Trophoblast cell (in vitro differentiated cells and primary cell): ENCODE results near the gene DYNLT1.
"Not testable (repeated sequence)": the region's sequence is repeated elsewhere in the genome, so short reads cannot be mapped to it uniquely, and the experiment has no call there.

ENCODE experiments used
- DNase-seq, 2 donors: peaks; one replicate each; pipeline ENCODE4 v3.0.0-alpha.2; 2016
- H2AFZ ChIP-seq: 2 replicates; pipeline ENCODE4 v1.6.1; 2013; ENCODE audit warnings: low read length, moderate library complexity, mild to moderate bottlenecking; ENCODE audit not compliant: insufficient read depth, poor library complexity
- H2AK5ac ChIP-seq: 2 replicates; pipeline ENCODE4 v1.6.1; 2013; ENCODE audit warnings: mild to moderate bottlenecking, low read length
- H2BK120ac ChIP-seq: 2 replicates; pipeline ENCODE4 v1.6.1; 2013; ENCODE audit warnings: low read length, mild to moderate bottlenecking, moderate library complexity; ENCODE audit not compliant: insufficient read depth, poor library complexity
- H2BK12ac ChIP-seq: 2 replicates; pipeline ENCODE4 v1.6.1; 2013; ENCODE audit warnings: mild to moderate bottlenecking, low read length, moderate library complexity
- H2BK5ac ChIP-seq: 2 replicates; pipeline ENCODE4 v1.6.1; 2013; ENCODE audit warnings: low read length, low read depth, moderate library complexity, mild to moderate bottlenecking; ENCODE audit not compliant: poor library complexity
- H3K14ac ChIP-seq: 2 replicates; pipeline ENCODE4 v1.6.1; 2013; ENCODE audit warnings: mild to moderate bottlenecking, low read length
- H3K18ac ChIP-seq: 2 replicates; pipeline ENCODE4 v1.6.1; 2013; ENCODE audit warnings: mild to moderate bottlenecking, low read length
- H3K23ac ChIP-seq: 2 replicates; pipeline ENCODE4 v1.6.1; 2013; ENCODE audit warnings: low read length
- H3K27ac ChIP-seq: 2 replicates; pipeline ENCODE4 v1.5.1; 2013; ENCODE audit warnings: low read depth, mild to moderate bottlenecking, inconsistent platforms, low read length, moderate library complexity
- H3K27me3 ChIP-seq: 2 replicates; pipeline ENCODE4 v1.6.1; 2013; ENCODE audit warnings: inconsistent platforms, mild to moderate bottlenecking, low read length, moderate library complexity; ENCODE audit not compliant: insufficient read depth
- H3K36me3 ChIP-seq, 2 experiments: 1 replicate in 1 of 2; 2 replicates in 1 of 2; pipeline ENCODE4 v1.6.1; 2013; ENCODE audit warnings: low read length in 2 of 2, mild to moderate bottlenecking in 2 of 2, moderate library complexity in 1 of 2; ENCODE audit not compliant: insufficient read depth in 2 of 2, control insufficient read depth in 1 of 2
- H3K4ac ChIP-seq: 2 replicates; pipeline ENCODE4 v1.6.1; 2013; ENCODE audit warnings: low read depth, mild to moderate bottlenecking, low read length, moderate library complexity
- H3K4me1 ChIP-seq, 2 experiments: 1 replicate in 1 of 2; 2 replicates in 1 of 2; pipeline ENCODE4 v1.6.1; 2013; ENCODE audit warnings: low read length in 2 of 2, mild to moderate bottlenecking in 2 of 2, moderate library complexity in 1 of 2; ENCODE audit not compliant: insufficient read depth in 2 of 2, control insufficient read depth in 1 of 2
- H3K4me2 ChIP-seq: 2 replicates; pipeline ENCODE4 v1.6.1; 2013; ENCODE audit warnings: inconsistent platforms, mild to moderate bottlenecking, low read length, moderate library complexity
- H3K4me3 ChIP-seq: 2 replicates; pipeline ENCODE4 v1.5.1; 2013; ENCODE audit warnings: mild to moderate bottlenecking, low read depth, low read length, inconsistent platforms
- H3K79me1 ChIP-seq: one replicate; pipeline ENCODE4 v1.6.1; 2013; ENCODE audit warnings: low read length
- H3K79me2 ChIP-seq: 2 replicates; pipeline ENCODE4 v1.6.1; 2013; ENCODE audit warnings: low read length, mild to moderate bottlenecking; ENCODE audit not compliant: control insufficient read depth, insufficient read depth, poor library complexity
- H3K9ac ChIP-seq: 2 replicates; pipeline ENCODE4 v1.6.1; 2013; ENCODE audit warnings: mild to moderate bottlenecking, low read length
- H3K9me3 ChIP-seq: 2 replicates; pipeline ENCODE4 v1.6.1; 2013; ENCODE audit warnings: low read depth, mild to moderate bottlenecking, control low read depth, inconsistent platforms, low read length; ENCODE audit not compliant: insufficient read depth
- H4K12ac ChIP-seq: 2 replicates; pipeline ENCODE4 v1.6.1; 2013; ENCODE audit warnings: low read depth, mild to moderate bottlenecking, low read length, moderate library complexity
- H4K8ac ChIP-seq: 2 replicates; pipeline ENCODE4 v1.6.1; 2013; ENCODE audit warnings: low read depth, mild to moderate bottlenecking, low read length, moderate library complexity
- H4K91ac ChIP-seq: one replicate; pipeline ENCODE4 v1.6.1; 2013; ENCODE audit warnings: low read depth, mild to moderate bottlenecking, low read length, moderate library complexity
- WGBS: extraction: QIAGEN DNeasy Blood & Tissue Kit; methylation state at CpG from one replicate; pipeline ENCODE4 v1.1.7; 2013; ENCODE audit warnings: missing lambda C conversion rate; ENCODE audit not compliant: insufficient read length, insufficient coverage; ENCODE audit errors: extremely low coverage; 5-methylcytosine and 5-hydroxymethylcytosine counted together

DYNLT1 gene

GRCh38 chr6:158608221-158608620, 36.3 kb downstream of the DYNLT1 start:
- Histone ChIP-seq H3K4me1 (peaks cover 21 to 29% of the 10 kb centered on the region in 2 experiments), H3K79me2 (peaks cover 3% of the 10 kb centered on the region)

DNA sequence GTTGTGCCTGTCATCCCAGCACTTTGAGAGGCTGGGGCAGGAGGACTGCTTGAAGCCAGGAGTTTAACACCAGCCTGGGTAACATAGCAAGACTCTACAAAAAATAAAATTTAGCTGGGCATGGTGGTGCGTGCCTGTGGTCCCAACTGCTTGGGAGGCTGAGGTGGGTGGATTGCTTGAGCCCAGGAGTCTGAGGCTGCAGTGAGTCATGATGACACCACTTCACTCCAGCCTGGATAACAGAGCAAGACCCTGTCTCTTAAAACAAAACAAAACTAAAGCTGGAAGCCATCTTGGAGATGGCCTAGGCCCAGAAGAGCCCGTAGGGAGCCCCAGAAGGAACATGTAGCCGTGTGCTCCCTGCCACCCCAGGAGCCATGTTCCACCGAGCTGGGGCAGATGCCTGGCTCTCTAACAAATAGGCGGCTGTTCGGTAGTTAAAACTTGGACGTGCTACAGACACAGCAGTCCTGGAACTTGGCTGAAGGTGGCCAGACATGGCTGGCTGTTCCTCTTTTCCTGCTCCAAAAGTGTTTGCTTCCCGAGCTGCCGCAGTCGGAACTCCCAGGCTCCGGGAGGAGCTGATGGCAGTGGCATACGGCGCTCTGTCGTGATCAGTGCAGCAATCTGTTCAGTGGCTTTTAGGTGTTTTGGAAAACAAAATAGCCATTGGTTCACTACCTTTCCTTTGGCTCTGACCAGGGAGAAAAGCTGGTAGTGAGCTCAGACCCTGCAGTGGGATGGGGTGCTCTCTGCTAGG, 37.0 kb downstream of the DYNLT1 start:
- WGBS, result no CpG with 5 or more reads among the region's 14 CpGs
- peak overlapping the region; percentile 1 for H2BK120ac ChIP-seq
- peaks cover 2% of the 10 kb centered on the region for H3K9me3 ChIP-seq
- H3K79me1 ChIP-seq, result peaks cover 17% of the 10 kb centered on the region
- no peak overlapping the region for H3K9ac ChIP-seq
- H2AK5ac ChIP-seq, result peak overlapping the region; percentile 36
- H3K4ac ChIP-seq, result no peak overlapping the region
- DNase-seq, result no peak
- H3K4me3 ChIP-seq, result no peak overlapping the region
- H3K18ac ChIP-seq, result peak overlapping the region; percentile 44
- H3K23ac ChIP-seq, result no peak overlapping the region
- peaks cover 3% of the 10 kb centered on the region for H3K79me2 ChIP-seq
- H3K27me3 ChIP-seq, result no peaks in the 10 kb centered on the region
- no peak overlapping the region for H3K27ac ChIP-seq
- no peak overlapping the region for H4K12ac ChIP-seq
- no peak overlapping the region for H4K91ac ChIP-seq
- no peak overlapping the region for H4K8ac ChIP-seq
- no peak overlapping the region for H2BK12ac ChIP-seq
- no peak overlapping the region for H2BK5ac ChIP-seq
- peaks cover 21 to 28% of the 10 kb centered on the region in 2 experiments for H3K4me1 ChIP-seq
- H3K4me2 ChIP-seq, result no peak overlapping the region
- peaks cover 34 to 38% of the 10 kb centered on the region in 2 experiments for H3K36me3 ChIP-seq
- H3K14ac ChIP-seq, result no peak overlapping the region
- no peak overlapping the region for H2AFZ ChIP-seq

More at GRCh38 chr6:158608221-158608620, 36.3 kb downstream of the DYNLT1 start:
- Histone ChIP-seq H4K12ac (no peak overlapping the region), H4K91ac (no peak overlapping the region), H2BK120ac (no peak overlapping the region), H3K4me3 (no peak overlapping the region), H3K18ac (no peak overlapping the region), H3K27ac (no peak overlapping the region), H3K79me1 (peaks cover 17% of the 10 kb centered on the region), H2BK12ac (no peak overlapping the region), H2BK5ac (no peak overlapping the region), H3K4me2 (no peak overlapping the region), H3K23ac (no peak overlapping the region), H3K36me3 (peaks cover 32 to 37% of the 10 kb centered on the region in 2 experiments), H3K9ac (no peak overlapping the region), H4K8ac (no peak overlapping the region), H3K9me3 (peaks cover 2% of the 10 kb centered on the region), H2AK5ac (peak overlapping the region; percentile 18), H2AFZ (no peak overlapping the region), H3K14ac (no peak overlapping the region), H3K27me3 (no peaks in the 10 kb centered on the region), H3K4ac (no peak overlapping the region)
- WGBS, result no CpG with 5 or more reads among the region's 12 CpGs
- no peak for DNase-seq

DNA sequence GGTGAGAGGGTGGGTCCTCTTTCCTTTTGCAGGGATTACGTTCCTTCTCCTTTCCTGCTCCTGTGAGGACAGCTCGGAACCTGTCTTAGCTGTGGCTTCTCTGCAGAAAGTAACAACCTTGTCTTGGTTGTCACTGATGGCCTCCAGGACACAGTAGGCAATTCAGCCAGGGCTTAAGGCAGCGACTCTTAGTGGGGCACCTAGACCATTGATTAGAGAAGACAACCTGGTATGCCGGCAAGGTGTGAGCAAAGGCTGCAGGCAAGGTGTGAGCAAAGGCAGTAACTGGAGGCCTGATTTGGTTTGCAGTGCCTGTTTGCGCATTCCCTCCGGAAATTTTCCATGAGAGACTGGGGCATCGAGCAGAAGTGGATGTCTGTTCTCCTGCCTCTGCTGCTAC, 37.6 kb downstream of the DYNLT1 start:
- no peak overlapping the region for H3K4me2 ChIP-seq
- H2AK5ac ChIP-seq, result no peak overlapping the region
- H3K36me3 ChIP-seq, result peaks cover 34 to 38% of the 10 kb centered on the region in 2 experiments
- peaks cover 21 to 27% of the 10 kb centered on the region in 2 experiments for H3K4me1 ChIP-seq
- peaks cover 3% of the 10 kb centered on the region for H3K79me2 ChIP-seq
- H3K18ac ChIP-seq, result no peak overlapping the region
- H3K9me3 ChIP-seq, result peaks cover 2% of the 10 kb centered on the region
- no peak overlapping the region for H2BK12ac ChIP-seq
- no peak overlapping the region for H4K8ac ChIP-seq
- H3K27me3 ChIP-seq, result no peaks in the 10 kb centered on the region
- no peak for DNase-seq
- no peak overlapping the region for H3K14ac ChIP-seq
- no peak overlapping the region for H3K9ac ChIP-seq
- peaks cover 14% of the 10 kb centered on the region for H3K79me1 ChIP-seq
- no peak overlapping the region for H2AFZ ChIP-seq
- H2BK120ac ChIP-seq, result no peak overlapping the region
- H2BK5ac ChIP-seq, result no peak overlapping the region
- H3K4ac ChIP-seq, result no peak overlapping the region
- WGBS, result no CpG with 5 or more reads among the region's 7 CpGs
- H4K12ac ChIP-seq, result no peak overlapping the region
- no peak overlapping the region for H4K91ac ChIP-seq
- no peak overlapping the region for H3K4me3 ChIP-seq
- H3K23ac ChIP-seq, result no peak overlapping the region
- no peak overlapping the region for H3K27ac ChIP-seq

GRCh38 chr6:158606011-158606410, 38.5 kb downstream of the DYNLT1 start:
- WGBS, result no CpG with 5 or more reads among the region's 15 CpGs
- H2AK5ac ChIP-seq, H4K91ac ChIP-seq, H3K14ac ChIP-seq, DNase-seq, H2BK5ac ChIP-seq, H2BK120ac ChIP-seq, H2BK12ac ChIP-seq, H3K27ac ChIP-seq, H3K18ac ChIP-seq, H3K79me1 ChIP-seq, H3K27me3 ChIP-seq, H3K23ac ChIP-seq, H4K12ac ChIP-seq, H3K9ac ChIP-seq, H2AFZ ChIP-seq, H3K4ac ChIP-seq, H3K4me2 ChIP-seq, H3K79me2 ChIP-seq, H3K9me3 ChIP-seq, H4K8ac ChIP-seq: not testable (repeated sequence)
- Histone ChIP-seq H3K4me3 (peak overlapping the region; percentile 7), H3K36me3 (peaks cover 34 to 40% of the 10 kb centered on the region in 2 experiments), H3K4me1 (peaks cover 17 to 19% of the 10 kb centered on the region in 2 experiments)
